Thyroid gland (tissue), 4 donors: Measurements from ENCODE around the gene NEUROD1. TPM values are rescaled to one million over a fixed set of nuclear protein-coding genes. Genes with fewer than 3 reads are reported as not detected.

Source experiments
- total RNA-seq, 4 donors: library from RNA; depleted of rRNA; stranded (reverse); fragments of >200 nt; gene quantifications; one replicate each; pipeline ENCODE4 v1.2.3, GENCODE V29; 2016

NEUROD1 gene
- total RNA-seq, 4 donors from 2014 or later = not detected

Other genes starting within 250 kb of the NEUROD1 start
- 1 to 10 TPM; 2.0 to 7.8 (median 6.0) TPM for gene ITGA4, start 223.1 kb downstream of the NEUROD1 start, total RNA-seq
- gene CERKL, start 23.4 kb downstream of the NEUROD1 start, total RNA-seq = not detected
- gene ITPRID2, start 211.2 kb upstream of the NEUROD1 start, total RNA-seq = 100 to 1,000 TPM; 103 to 199 (median 143) TPM